Prostate gland (tissue), 2 donors: ENCODE measurements around the gene PRSS23. TPM values are rescaled to one million over a fixed set of nuclear protein-coding genes. Genes with fewer than 3 reads are reported as not detected.

Experiments used
- DNase-seq: peaks from one replicate; pipeline ENCODE4 v3.0.0-alpha.2; 2019; ENCODE audit warnings: low spot score
- H3K27ac ChIP-seq, 2 donors: fragments of 200-600 bp; sonication (generic); 2 replicates each; pipeline ENCODE4 v1.5.1; 2017 to 2019
- H3K27me3 ChIP-seq: fragments of 200-600 bp; sonication (generic); replicated peaks from 2 replicates; pipeline ENCODE4 v1.5.1; 2019; ENCODE audit not compliant: insufficient read depth
- H3K36me3 ChIP-seq, 2 donors: fragments of 200-600 bp; sonication (generic); 1 replicate in 1 of 2; 2 replicates in 1 of 2; pipeline versions ENCODE4 v1.5.1 to v1.8.1; 2017 to 2019
- H3K4me1 ChIP-seq: fragments of 200-600 bp; sonication (generic); replicated peaks from 2 replicates; pipeline ENCODE4 v1.5.1; 2019
- H3K4me3 ChIP-seq, 2 donors: fragments of 200-600 bp; sonication (generic); 2 replicates each; pipeline ENCODE4 v1.5.1; 2017 to 2019
- H3K9me3 ChIP-seq: fragments of 200-600 bp; sonication (generic); 2 replicates; pipeline ENCODE4 v1.5.1; 2017
- POLR2A ChIP-seq: fragments of 450-650 bp; IDR thresholded peaks from one replicate; pipeline ENCODE4 v1.6.1; 2016; ENCODE audit warnings: antibody characterized with exemption, mild to moderate bottlenecking
- POLR2AphosphoS5 ChIP-seq: sonication (generic); formaldehyde crosslinking; IDR thresholded peaks from one replicate; pipeline ENCODE4 v1.6.1; 2017; ENCODE audit warnings: antibody characterized with exemption
- WGBS: methylation state at CpG from one replicate; pipeline ENCODE4 v1.1.5; 2018; 5-methylcytosine and 5-hydroxymethylcytosine counted together
- intact Hi-C: fragments of 100-400 bp; cut with DNase I; formaldehyde crosslinking; loops from one replicate; pipeline ENCODE4 v1.14.2; 2022
- total RNA-seq, 2 donors: library from RNA; depleted of rRNA; stranded (reverse); fragments of >200 nt; gene quantifications; one replicate each; pipeline ENCODE4 v1.1.0, GENCODE V29; 2016
- TF ChIP-seq, protein P1 (sequence below), 4 experiments: fragments of 200-600 bp in 2 of 4; fragments of 450-650 bp in 2 of 4; sonication (generic) in 2 of 4; IDR thresholded peaks; 1 replicate in 3 of 4; 2 replicates in 1 of 4; pipeline ENCODE4 v1.5.1; 2016 to 2019; ENCODE audit warnings: antibody characterized with exemption in 4 of 4, mild to moderate bottlenecking in 2 of 4, moderate library complexity in 2 of 4

PRSS23 gene
- total RNA-seq, 2 donors from 2014 or later, result 43.2 to 167 TPM

- Histone ChIP-seq H3K27me3 (no peaks in the 10 kb centered on the region), H3K4me3 (peak overlapping the region; percentile 78 to 90), H3K9me3 (no peaks in the 10 kb centered on the region), H3K27ac (peak overlapping the region; percentile 78 to 83), H3K36me3 (no peaks in the 10 kb centered on the region), H3K4me1 (no peaks in the 10 kb centered on the region)
- TF ChIP-seq, protein P1, sequence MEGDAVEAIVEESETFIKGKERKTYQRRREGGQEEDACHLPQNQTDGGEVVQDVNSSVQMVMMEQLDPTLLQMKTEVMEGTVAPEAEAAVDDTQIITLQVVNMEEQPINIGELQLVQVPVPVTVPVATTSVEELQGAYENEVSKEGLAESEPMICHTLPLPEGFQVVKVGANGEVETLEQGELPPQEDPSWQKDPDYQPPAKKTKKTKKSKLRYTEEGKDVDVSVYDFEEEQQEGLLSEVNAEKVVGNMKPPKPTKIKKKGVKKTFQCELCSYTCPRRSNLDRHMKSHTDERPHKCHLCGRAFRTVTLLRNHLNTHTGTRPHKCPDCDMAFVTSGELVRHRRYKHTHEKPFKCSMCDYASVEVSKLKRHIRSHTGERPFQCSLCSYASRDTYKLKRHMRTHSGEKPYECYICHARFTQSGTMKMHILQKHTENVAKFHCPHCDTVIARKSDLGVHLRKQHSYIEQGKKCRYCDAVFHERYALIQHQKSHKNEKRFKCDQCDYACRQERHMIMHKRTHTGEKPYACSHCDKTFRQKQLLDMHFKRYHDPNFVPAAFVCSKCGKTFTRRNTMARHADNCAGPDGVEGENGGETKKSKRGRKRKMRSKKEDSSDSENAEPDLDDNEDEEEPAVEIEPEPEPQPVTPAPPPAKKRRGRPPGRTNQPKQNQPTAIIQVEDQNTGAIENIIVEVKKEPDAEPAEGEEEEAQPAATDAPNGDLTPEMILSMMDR (IDR thresholded peaks at IDR 0.05), result no peak
- TF ChIP-seq POLR2AphosphoS5 (no peak), POLR2A (no peak)
- DNase-seq, result no peak
- intact Hi-C loops, result loop anchor here (5.0 kb wide), 4 partner anchors 59 to 344 kb away; partner anchors contain the start of gene ME3
- 34% methylated on average over 2 of the region's 2 CpGs for WGBS
Observed at GRCh38 chr11:86801364-86801763, 1.0 kb downstream of the PRSS23 start.

GRCh38 chr11:86802146-86802545 is 1.8 kb downstream of the PRSS23 start:
- no peaks in the 10 kb centered on the region for H3K27me3 ChIP-seq
- intact Hi-C loops, result loop anchor here (5.0 kb wide), 4 partner anchors 60 to 345 kb away; partner anchors contain the start of gene ME3
- no peaks in the 10 kb centered on the region for H3K36me3 ChIP-seq
- TF ChIP-seq, protein P1 (IDR thresholded peaks at IDR 0.05), result no peak
- TF ChIP-seq POLR2A (no peak), POLR2AphosphoS5 (no peak)
- WGBS, result 19% methylated on average over 5 of the region's 5 CpGs
- peak overlapping the region; percentile 78 to 83 for H3K27ac ChIP-seq
- peak overlapping the region; percentile 78 to 90 for H3K4me3 ChIP-seq
- no peaks in the 10 kb centered on the region for H3K4me1 ChIP-seq
- no peak for DNase-seq
- no peaks in the 10 kb centered on the region for H3K9me3 ChIP-seq

DNA sequence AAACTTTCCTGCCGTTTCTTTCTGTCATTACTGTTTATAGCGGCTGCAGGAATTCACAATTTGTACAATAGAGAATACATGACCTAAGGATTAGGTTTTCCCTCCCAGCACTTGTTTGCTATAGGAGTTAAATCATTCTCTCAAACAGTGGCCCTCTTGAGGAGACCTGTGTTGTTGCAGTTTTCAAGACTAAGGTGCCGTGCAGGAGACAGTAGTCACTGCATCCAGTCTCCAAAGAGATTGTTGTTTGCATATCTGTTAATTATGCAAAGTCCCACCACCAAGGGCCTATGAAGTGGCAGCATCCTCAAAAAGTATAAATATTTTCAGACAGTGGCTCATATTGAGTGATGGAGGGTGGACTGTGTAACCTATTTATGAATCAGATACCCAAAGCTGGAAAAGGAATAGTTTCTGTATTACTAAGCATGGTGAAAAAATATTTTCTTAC is 2.3 kb downstream of the PRSS23 start:
- H3K27ac ChIP-seq, result peak overlapping the region; percentile 78 to 83
- H3K9me3 ChIP-seq, result no peaks in the 10 kb centered on the region
- no peaks in the 10 kb centered on the region for H3K4me1 ChIP-seq
- peak; percentile 10 for TF ChIP-seq POLR2AphosphoS5
- no peak for TF ChIP-seq POLR2A
- TF ChIP-seq, protein P1 (IDR thresholded peaks at IDR 0.05), result peak; percentile 39 to 69 (median 50)
- no peaks in the 10 kb centered on the region for H3K36me3 ChIP-seq
- 8% methylated on average over 3 of the region's 3 CpGs for WGBS
- H3K4me3 ChIP-seq, result peak overlapping the region; percentile 78 to 90
- H3K27me3 ChIP-seq, result no peaks in the 10 kb centered on the region
- intact Hi-C loops, result loop anchor here (5.0 kb wide), 4 partner anchors 60 to 345 kb away; partner anchors contain the start of gene ME3
- peak; percentile 28 for DNase-seq

- no peaks in the 10 kb centered on the region for H3K36me3 ChIP-seq
- peak overlapping the region in 1 of 2 donors; percentile 90 for H3K4me3 ChIP-seq
- H3K9me3 ChIP-seq, result no peaks in the 10 kb centered on the region
- peak overlapping the region in 1 of 2 donors; percentile 15 for H3K27ac ChIP-seq
- intact Hi-C loops, result loop anchor here (5.0 kb wide), 4 partner anchors 61 to 346 kb away; partner anchors contain the start of gene ME3
- no peaks in the 10 kb centered on the region for H3K27me3 ChIP-seq
- 24% methylated on average over 5 of the region's 5 CpGs for WGBS
- TF ChIP-seq POLR2AphosphoS5 (no peak), POLR2A (no peak)
- TF ChIP-seq, protein P1 (IDR thresholded peaks at IDR 0.05), result no peak
- no peaks in the 10 kb centered on the region for H3K4me1 ChIP-seq
- no peak for DNase-seq
Observed at GRCh38 chr11:86803136-86804045, 3.0 kb downstream of the PRSS23 start.
